HUES64 (cell line): ENCODE measurements around the gene ABHD12B.
A peak's percentile ranks its signal among the peaks of the same experiment; 100 is the strongest.
"Not testable (repeated sequence)": the region's sequence is repeated elsewhere in the genome, so short reads cannot be mapped to it uniquely, and the experiment has no call there.

Experiments
- H3K27ac ChIP-seq: 2 replicates; pipeline ENCODE4 v1.7.0; 2013; ENCODE audit warnings: low read depth, low read length, inconsistent platforms
- H3K27me3 ChIP-seq: 2 replicates; pipeline ENCODE4 v1.6.1; 2013; ENCODE audit warnings: mild to moderate bottlenecking, low read length; ENCODE audit not compliant: insufficient read depth
- H3K36me3 ChIP-seq: 2 replicates; pipeline ENCODE4 v1.6.1; 2013; ENCODE audit warnings: mild to moderate bottlenecking, low read length; ENCODE audit not compliant: insufficient read depth
- H3K4me1 ChIP-seq: 2 replicates; pipeline ENCODE4 v1.6.1; 2013; ENCODE audit warnings: mild to moderate bottlenecking, low read length, moderate library complexity; ENCODE audit not compliant: insufficient read depth
- H3K4me3 ChIP-seq: 2 replicates; pipeline ENCODE4 v1.5.1; 2013; ENCODE audit warnings: mild to moderate bottlenecking, low read length, moderate library complexity
- H3K9ac ChIP-seq: 2 replicates; pipeline ENCODE4 v1.6.1; 2013; ENCODE audit warnings: mild to moderate bottlenecking, low read depth, low read length
- H3K9me3 ChIP-seq: 2 replicates; pipeline ENCODE4 v1.6.1; 2013; ENCODE audit warnings: low read depth, low read length; ENCODE audit not compliant: insufficient read depth
- WGBS: fragments of 150-250, 120-280 bp; methylation state at CpG from one replicate; pipeline ENCODE4 v1.1.7; 2013; ENCODE audit warnings: missing lambda C conversion rate; 5-methylcytosine and 5-hydroxymethylcytosine counted together

Gene ABHD12B

DNA sequence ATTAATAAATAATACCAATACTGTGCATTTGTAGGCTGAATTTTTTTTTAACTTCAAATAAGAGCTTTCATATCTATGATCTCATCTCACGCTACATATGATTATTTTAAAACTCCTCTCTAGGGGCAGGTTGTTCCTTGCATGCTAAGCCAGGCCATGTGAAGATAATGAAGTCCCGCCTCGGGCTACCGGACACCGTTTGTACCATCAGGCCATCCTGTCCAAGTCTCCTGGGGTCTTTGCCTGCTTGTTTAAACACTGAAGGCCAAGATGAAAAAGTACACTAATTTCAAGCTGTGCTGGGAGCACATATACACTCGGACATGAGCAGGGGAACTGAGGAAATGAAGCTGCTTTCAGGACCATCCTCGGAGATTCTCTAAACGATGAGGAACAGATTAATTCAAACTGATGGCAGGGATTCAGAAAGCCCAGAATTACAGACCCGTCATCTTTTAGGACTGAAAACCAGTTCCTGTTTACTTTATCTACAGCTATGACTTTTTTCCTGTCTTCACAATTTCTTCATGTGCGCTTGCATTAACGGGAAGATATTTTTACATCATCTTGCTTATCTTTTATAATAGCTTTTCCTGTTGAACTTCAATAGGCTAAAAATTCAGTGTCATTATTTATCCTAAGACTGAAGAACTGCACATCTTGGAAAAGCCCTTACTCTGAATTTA lies 6.3 kb upstream of the ABHD12B start:
- Histone ChIP-seq H3K27ac (no peak overlapping the region), H3K9me3 (no peaks in the 10 kb centered on the region), H3K4me1 (peaks cover 6% of the 10 kb centered on the region; the same call in 1 of the 2 replicates), H3K27me3 (peaks cover 10% of the 10 kb centered on the region), H3K9ac (no peak overlapping the region), H3K36me3 (no peaks in the 10 kb centered on the region), H3K4me3 (no peak overlapping the region)
- WGBS = 92% methylated on average over 11 of the region's 11 CpGs

DNA sequence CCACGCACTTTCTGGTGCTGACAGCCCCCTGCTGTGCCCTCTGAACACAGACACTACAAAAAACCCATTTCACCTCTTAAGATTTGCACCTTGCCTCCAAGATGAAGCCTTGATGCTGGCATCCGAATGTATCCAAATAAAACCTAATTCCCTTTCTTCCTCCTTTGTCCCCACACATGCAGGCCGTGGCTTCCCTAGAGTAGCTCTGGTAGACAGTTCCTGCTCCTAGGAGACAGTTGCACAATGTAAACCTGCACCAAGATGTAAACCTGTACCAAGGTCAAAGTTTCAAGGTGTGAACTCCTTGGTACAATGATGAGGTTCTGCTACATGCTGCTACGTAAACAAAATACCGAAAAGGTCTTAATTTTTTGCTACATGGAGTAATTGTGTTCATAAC lies 625 bp upstream of the ABHD12B start:
- no peak overlapping the region for H3K27ac ChIP-seq
- H3K9me3 ChIP-seq = no peaks in the 10 kb centered on the region
- H3K36me3 ChIP-seq = no peaks in the 10 kb centered on the region
- peaks cover 43% of the 10 kb centered on the region for H3K27me3 ChIP-seq
- no peak overlapping the region for H3K4me3 ChIP-seq
- H3K9ac ChIP-seq = no peak overlapping the region
- 66% methylated on average over 5 of the region's 5 CpGs for WGBS
- peaks cover 16% of the 10 kb centered on the region for H3K4me1 ChIP-seq

DNA sequence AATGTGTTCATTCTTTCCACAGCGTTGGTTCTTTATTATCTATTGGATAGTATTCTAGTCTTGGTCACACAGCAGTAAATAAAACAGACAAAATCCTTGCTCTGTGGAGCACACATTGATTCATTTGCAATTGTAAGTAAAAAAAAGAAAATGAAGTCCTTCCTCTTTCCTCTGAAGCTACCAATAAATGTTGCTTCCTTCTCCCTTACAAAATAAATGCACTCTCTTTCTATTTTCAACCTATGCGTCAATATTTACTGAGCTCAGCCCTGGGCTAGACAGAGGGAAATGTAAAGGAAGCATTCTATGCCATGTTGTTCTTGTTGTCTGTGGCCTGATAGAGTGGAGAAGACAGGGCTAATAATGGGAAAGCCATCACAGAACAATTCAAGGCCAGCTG lies 2.9 kb downstream of the ABHD12B start:
- Histone ChIP-seq H3K9me3 (no peaks in the 10 kb centered on the region), H3K4me1 (peaks cover 20% of the 10 kb centered on the region), H3K27ac (no peak overlapping the region), H3K4me3 (no peak overlapping the region), H3K27me3 (peaks cover 41% of the 10 kb centered on the region), H3K36me3 (no peaks in the 10 kb centered on the region), H3K9ac (no peak overlapping the region)
- WGBS = 100% methylated on average over 1 of the region's 2 CpGs

DNA sequence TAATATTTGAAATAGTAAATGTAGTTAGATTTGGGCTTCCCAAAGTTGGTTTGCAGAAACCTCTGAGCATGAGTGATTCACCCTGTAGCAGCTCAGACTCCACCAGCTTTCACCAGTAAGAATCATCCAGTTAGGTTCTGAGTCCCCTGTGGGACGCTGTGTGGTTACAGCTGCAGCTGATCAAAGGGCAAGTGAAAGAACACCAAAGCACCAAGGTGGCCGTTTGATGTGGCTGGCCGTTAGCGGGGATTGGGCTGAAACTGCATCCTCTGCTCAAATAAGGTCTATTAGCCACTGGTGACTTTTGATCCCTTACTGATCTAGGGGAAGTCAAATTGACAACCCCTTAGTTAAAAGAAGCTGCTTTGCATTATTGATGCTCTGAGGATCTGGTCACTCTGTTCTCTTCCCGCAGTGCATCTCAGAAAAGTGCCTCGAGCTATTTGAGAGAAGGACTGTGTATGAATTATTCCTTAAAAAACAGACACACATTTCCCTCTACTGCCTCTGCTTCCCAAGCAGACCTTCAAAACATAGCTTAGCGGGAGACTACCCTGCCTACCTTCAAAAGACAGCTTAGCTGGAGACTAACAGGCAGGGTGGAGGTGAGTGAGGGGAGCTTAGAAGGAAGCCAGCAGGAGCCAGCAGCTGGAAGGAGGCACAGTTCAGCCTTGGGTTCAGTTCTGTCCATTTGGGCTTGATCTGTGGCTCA lies 3.7 kb downstream of the ABHD12B start:
- Histone ChIP-seq H3K4me3 (no peak overlapping the region), H3K36me3 (no peaks in the 10 kb centered on the region), H3K27ac (no peak overlapping the region), H3K9ac (no peak overlapping the region), H3K9me3 (no peaks in the 10 kb centered on the region), H3K4me1 (peaks cover 20% of the 10 kb centered on the region), H3K27me3 (peaks cover 34% of the 10 kb centered on the region)
- WGBS = 64% methylated on average over 5 of the region's 7 CpGs

DNA sequence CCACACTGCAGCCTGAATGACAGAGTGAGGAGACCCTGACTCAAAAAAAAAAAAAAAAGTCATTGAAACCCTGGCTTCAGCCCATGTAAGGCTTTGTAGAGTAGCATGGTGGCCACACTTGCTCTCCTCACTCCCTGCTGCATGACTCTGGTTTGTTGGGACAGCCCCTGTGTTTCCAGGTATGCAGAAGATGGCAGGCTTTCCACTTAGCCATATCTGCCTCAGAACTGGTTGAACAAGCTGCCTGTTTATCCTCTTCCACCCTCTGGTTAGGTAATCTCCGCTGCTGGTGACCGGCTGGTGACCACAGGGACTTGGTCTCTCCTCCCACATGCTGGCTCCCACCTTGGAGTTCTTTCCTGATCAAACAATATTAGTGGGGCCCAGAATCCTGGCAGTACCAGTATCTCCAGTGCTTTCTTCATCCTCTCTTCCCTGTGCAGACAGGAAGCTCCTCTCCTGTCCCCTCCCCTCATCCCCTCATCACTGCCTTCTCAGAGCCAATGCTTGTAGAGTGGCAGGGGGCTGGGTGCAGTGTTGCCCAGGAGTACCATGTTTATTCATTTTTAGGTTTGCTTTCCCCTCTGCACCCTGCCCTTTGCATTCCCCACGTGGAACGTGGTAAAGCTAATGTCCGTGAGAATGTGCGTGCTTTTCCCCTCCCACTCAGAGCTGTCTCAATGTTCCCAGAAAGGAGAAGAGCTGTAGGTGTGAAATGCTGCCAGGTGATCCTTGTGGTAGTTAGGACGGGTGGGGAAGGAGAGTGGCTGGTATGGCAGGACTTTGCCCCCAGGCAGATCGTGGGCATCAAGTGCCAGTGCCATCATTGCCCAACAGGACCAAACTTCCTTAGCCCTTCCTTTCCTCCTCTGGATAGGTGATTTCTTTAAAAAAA lies 11.3 kb downstream of the ABHD12B start:
- no peak overlapping the region for H3K27ac ChIP-seq
- WGBS = 84% methylated on average over 7 of the region's 8 CpGs
- H3K9me3 ChIP-seq = no peaks in the 10 kb centered on the region
- H3K27me3 ChIP-seq = no peaks in the 10 kb centered on the region
- no peak overlapping the region for H3K9ac ChIP-seq
- H3K4me1 ChIP-seq = peaks cover 8% of the 10 kb centered on the region; the same call in 1 of the 2 replicates
- no peaks in the 10 kb centered on the region for H3K36me3 ChIP-seq
- H3K4me3 ChIP-seq = no peak overlapping the region

DNA sequence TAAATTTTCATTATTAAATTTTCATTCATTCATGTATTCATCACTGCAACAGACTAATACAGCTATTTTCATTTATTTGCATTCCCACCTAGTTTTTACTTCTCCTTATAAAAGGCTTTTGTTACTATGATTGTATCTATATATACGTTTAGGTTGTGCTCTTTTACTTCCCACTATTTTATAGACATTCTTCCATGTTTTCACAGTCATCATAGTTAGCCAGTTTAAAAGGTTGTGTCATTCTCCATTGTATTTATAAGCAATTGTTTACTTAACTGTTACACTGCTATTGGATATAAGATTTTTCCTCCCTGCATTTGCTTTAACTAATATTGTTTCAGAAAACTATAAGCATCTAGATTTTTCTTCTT lies 12.0 kb downstream of the ABHD12B start:
- Histone ChIP-seq H3K4me1 (peaks cover 8% of the 10 kb centered on the region; the same call in 1 of the 2 replicates), H3K27ac (no peak overlapping the region), H3K27me3 (no peaks in the 10 kb centered on the region), H3K4me3 (no peak overlapping the region), H3K9me3 (no peaks in the 10 kb centered on the region), H3K9ac (no peak overlapping the region), H3K36me3 (no peaks in the 10 kb centered on the region)
- no CpG with 5 or more reads among the region's 1 CpG for WGBS

DNA sequence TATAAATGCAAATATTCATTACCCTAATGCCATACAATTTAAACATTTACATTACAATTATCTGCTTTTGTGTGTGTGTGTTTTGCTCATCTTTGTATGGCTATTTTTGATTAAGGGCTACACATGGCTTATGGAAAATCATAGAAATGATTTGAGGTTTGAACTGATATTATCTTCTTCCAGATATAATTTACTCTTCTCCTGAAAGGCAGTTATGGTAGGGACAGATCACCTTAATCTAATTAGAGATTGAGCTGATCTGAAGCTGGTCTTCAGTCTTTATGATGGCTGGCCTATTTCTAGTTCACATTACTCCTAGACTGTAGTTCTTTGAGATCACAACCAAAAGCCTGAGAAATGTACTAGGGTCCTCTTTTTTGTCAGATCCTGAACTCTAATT lies 15.6 kb downstream of the ABHD12B start:
- H3K36me3 ChIP-seq = no peaks in the 10 kb centered on the region
- no peaks in the 10 kb centered on the region for H3K9me3 ChIP-seq
- H3K4me1 ChIP-seq = peaks cover 17% of the 10 kb centered on the region
- no peaks in the 10 kb centered on the region for H3K27me3 ChIP-seq
- H3K27ac ChIP-seq = no peak overlapping the region
- H3K4me3 ChIP-seq = no peak overlapping the region
- H3K9ac ChIP-seq = no peak overlapping the region

DNA sequence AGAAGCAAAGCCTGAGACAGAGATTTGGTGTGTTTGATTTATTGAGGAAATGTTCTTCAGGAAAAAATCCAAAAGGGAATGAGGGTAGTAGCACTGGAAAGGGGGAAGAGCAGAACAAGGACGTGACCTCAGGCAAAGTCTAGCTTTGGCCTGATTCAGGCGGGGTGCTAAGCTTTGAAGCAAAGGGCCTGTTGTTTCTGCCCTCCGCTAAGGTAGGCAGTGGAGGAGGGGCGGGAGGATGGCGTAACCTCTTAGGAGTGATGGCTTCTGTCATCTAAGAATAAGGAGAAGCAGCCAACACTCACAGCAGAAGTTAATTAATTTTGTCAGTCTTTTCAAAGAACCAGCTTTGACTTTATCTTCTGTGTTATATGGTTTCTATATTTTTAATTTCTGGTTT lies 20.4 kb downstream of the ABHD12B start:
- no peak overlapping the region for H3K4me3 ChIP-seq
- no peak overlapping the region for H3K27ac ChIP-seq
- WGBS = 27% methylated on average over 5 of the region's 5 CpGs
- peaks cover 22% of the 10 kb centered on the region for H3K4me1 ChIP-seq
- no peaks in the 10 kb centered on the region for H3K36me3 ChIP-seq
- H3K9ac ChIP-seq = no peak overlapping the region
- H3K27me3 ChIP-seq = no peaks in the 10 kb centered on the region
- H3K9me3 ChIP-seq = no peaks in the 10 kb centered on the region

DNA sequence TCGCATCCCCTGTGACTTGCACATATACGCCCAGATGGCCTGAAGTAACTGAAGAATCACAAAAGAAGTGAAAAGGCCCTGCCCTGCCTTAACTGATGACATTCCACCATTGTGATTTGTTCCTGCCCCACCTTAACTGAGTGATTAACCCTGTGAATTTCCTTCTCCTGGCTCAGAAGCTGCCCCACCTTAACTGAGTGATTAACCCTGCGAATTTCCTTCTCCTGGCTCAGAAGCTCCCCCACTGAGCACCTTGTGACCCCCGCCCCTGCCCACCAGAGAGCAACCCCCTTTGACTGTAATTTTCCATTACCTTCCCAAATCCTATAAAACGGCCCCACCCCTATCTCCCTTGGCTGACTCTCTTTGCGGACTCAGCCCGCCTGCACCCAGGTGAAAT lies 24.6 kb downstream of the ABHD12B start:
- WGBS = 23% methylated on average over 4 of the region's 7 CpGs
- peak overlapping the region; percentile 9; the same call in 1 of the 2 replicates for H3K4me3 ChIP-seq
- peak overlapping the region; percentile 56; the same call in 1 of the 2 replicates for H3K27ac ChIP-seq
- not testable (repeated sequence) for H3K36me3 ChIP-seq, H3K9me3 ChIP-seq, H3K27me3 ChIP-seq, H3K9ac ChIP-seq
- peaks cover 37% of the 10 kb centered on the region for H3K4me1 ChIP-seq

DNA sequence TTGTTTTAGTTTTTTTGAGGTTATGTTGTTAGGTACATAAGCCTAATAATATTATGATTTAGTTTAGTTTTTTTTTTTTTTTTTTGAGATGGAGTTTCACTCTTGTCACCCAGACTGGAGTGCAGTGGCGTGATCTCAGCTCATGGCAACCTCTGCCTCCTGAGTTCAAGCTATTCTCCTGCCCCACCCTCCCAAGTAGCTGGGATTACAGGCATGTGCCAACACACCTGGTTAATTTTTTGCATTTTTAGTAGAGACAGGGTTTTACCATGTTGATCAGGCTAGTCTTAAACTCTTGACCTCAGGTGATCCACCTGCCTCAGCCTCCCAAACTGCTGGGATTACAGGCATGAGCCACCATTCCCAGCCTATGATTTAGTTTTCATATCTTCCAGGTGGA lies 25.2 kb downstream of the ABHD12B start:
- H3K4me3 ChIP-seq = peak overlapping the region; percentile 16; the same call in 1 of the 2 replicates
- not testable (repeated sequence) for H3K9me3 ChIP-seq, H3K36me3 ChIP-seq, H3K27me3 ChIP-seq
- 74% methylated on average over 1 of the region's 1 CpG for WGBS
- H3K4me1 ChIP-seq = peaks cover 32% of the 10 kb centered on the region
- H3K27ac ChIP-seq = peak overlapping the region; percentile 68; the same call in 1 of the 2 replicates
- H3K9ac ChIP-seq = 0 out of 2 replicates have a peak overlapping the region, but pooled peaks have one; percentile 19

DNA sequence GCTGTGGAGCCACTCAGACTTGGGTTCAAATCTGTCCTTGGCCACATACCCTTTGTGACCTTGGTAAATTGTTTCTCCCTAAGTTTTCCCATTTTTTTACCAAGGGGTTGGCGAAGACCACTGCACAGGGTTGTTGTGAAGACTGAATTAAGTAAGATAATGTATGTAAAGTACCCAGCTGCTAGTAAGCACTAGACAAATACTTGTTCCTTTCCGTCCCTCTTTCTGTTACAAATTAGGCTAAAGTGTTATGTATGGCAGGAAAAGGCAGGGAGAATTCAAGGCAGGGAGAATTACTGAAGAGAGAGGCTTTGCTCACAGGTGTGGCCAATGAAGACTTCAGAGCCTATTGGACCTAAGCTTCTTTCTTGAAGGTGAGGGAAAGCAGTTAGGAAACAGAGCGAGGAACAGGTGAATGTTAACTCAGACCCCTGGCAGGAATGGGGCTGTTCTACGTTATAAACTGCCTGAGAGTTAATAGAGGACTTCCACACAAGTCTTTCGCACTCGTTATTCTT lies 25.9 kb downstream of the ABHD12B start:
- WGBS = 63% methylated on average over 5 of the region's 6 CpGs
- Histone ChIP-seq H3K27me3 (no peaks in the 10 kb centered on the region), H3K27ac (peak overlapping the region; percentile 68; the same call in 1 of the 2 replicates), H3K4me3 (0 out of 2 replicates have a peak overlapping the region, but pooled peaks have one; percentile 16), H3K4me1 (peaks cover 25% of the 10 kb centered on the region), H3K9ac (peak overlapping the region; percentile 19; the same call in 1 of the 2 replicates), H3K9me3 (no peaks in the 10 kb centered on the region), H3K36me3 (no peaks in the 10 kb centered on the region)
